ENCODE measurements around the gene OLFML2A.
A peak's percentile ranks its signal among the peaks of the same experiment; 100 is the strongest.
"Not testable (repeated sequence)": the region's sequence is repeated elsewhere in the genome, so short reads cannot be mapped to it uniquely, and the experiment has no call there.

Gene OLFML2A

GRCh38 chr9:124761710-124762109, 15.2 kb upstream of the OLFML2A start:
- no peak for DNase-seq

- no peak for DNase-seq
These were observed 14.3 kb upstream of the OLFML2A start for GRCh38 chr9:124762633-124763032.

- DNase-seq = no peak
These were observed 12.0 kb upstream of the OLFML2A start for GRCh38 chr9:124764774-124765438.

- no peak for DNase-seq
These were observed 11.5 kb upstream of the OLFML2A start for GRCh38 chr9:124765439-124765835.

- no peak for DNase-seq
These were observed 10.6 kb upstream of the OLFML2A start for GRCh38 chr9:124766326-124766725.

- no peak for DNase-seq
These were observed 9.9 kb upstream of the OLFML2A start for GRCh38 chr9:124766815-124767554.

GRCh38 chr9:124767821-124768220, 9.1 kb upstream of the OLFML2A start:
- DNase-seq = no peak

- no peak for DNase-seq
These were observed 8.6 kb upstream of the OLFML2A start for GRCh38 chr9:124768334-124768733.

GRCh38 chr9:124768750-124769548, 8.0 kb upstream of the OLFML2A start:
- DNase-seq = no peak

GRCh38 chr9:124769549-124770358, 7.2 kb upstream of the OLFML2A start:
- no peak for DNase-seq

- DNase-seq = no peak
These were observed 6.4 kb upstream of the OLFML2A start for GRCh38 chr9:124770359-124771020.

GRCh38 chr9:124771021-124771866, 5.7 kb upstream of the OLFML2A start, which contains the start of gene NR6A1:
Gene NR6A1, minus strand, starts transcription at chr9:124771311.
- DNase-seq = peak; percentile 96

- DNase-seq = peak; percentile 43
These were observed 4.9 kb upstream of the OLFML2A start for GRCh38 chr9:124771867-124772679.

GRCh38 chr9:124772877-124773276, 4.1 kb upstream of the OLFML2A start:
- DNase-seq = not testable (repeated sequence)

GRCh38 chr9:124773473-124774128, 3.3 kb upstream of the OLFML2A start:
- DNase-seq = peak; percentile 53

- DNase-seq = peak; percentile 86
These were observed 2.6 kb upstream of the OLFML2A start for GRCh38 chr9:124774129-124774978.

- DNase-seq = no peak
These were observed 347 bp upstream of the OLFML2A start for GRCh38 chr9:124776618-124776953.

- no peak for DNase-seq
These were observed 1.8 kb downstream of the OLFML2A start for GRCh38 chr9:124778575-124779367.
